H9 (cell line): ENCODE data around the gene MRPL53. TPM values are rescaled to one million over a fixed set of nuclear protein-coding genes. Genes with fewer than 3 reads are reported as not detected.

ENCODE experiments used
- DNase-seq: peaks from one replicate; pipeline ENCODE4 v3.0.0-alpha.2; 2017
- H2AFZ ChIP-seq: one replicate; pipeline ENCODE4 v1.6.1; 2013; ENCODE audit warnings: mild to moderate bottlenecking, low read length, control low read depth, moderate library complexity
- H2AK5ac ChIP-seq: 2 replicates; pipeline ENCODE4 v1.6.1; 2013; ENCODE audit warnings: low read length, control low read depth, mixed read lengths; ENCODE audit not compliant: insufficient read length
- H2BK120ac ChIP-seq: one replicate; pipeline ENCODE4 v1.6.1; 2013; ENCODE audit warnings: low read depth, mild to moderate bottlenecking, low read length, control low read depth, inconsistent platforms; ENCODE audit not compliant: poor library complexity, severe bottlenecking
- H2BK12ac ChIP-seq: 2 replicates; pipeline ENCODE4 v1.6.1; 2013; ENCODE audit warnings: low read length, control low read depth, mixed read lengths, low read depth; ENCODE audit not compliant: insufficient read length
- H2BK15ac ChIP-seq: 2 replicates; pipeline ENCODE4 v1.6.1; 2013; ENCODE audit warnings: low read depth, low read length, control low read depth
- H2BK20ac ChIP-seq: one replicate; pipeline ENCODE4 v1.6.1; 2013; ENCODE audit warnings: low read depth, mild to moderate bottlenecking, low read length, control low read depth, inconsistent platforms; ENCODE audit not compliant: poor library complexity, severe bottlenecking
- H2BK5ac ChIP-seq: 2 replicates; pipeline ENCODE4 v1.6.1; 2013; ENCODE audit warnings: low read length, control low read depth, mixed read lengths; ENCODE audit not compliant: insufficient read length
- H3K14ac ChIP-seq: 2 replicates; pipeline ENCODE4 v1.6.1; 2013; ENCODE audit warnings: low read length, control low read depth; ENCODE audit not compliant: insufficient read depth
- H3K18ac ChIP-seq: 2 replicates; pipeline ENCODE4 v1.6.1; 2013; ENCODE audit warnings: low read depth, mild to moderate bottlenecking, mixed read lengths, low read length, control low read depth; ENCODE audit not compliant: insufficient read length
- H3K23ac ChIP-seq: 2 replicates; pipeline ENCODE4 v1.6.1; 2013; ENCODE audit warnings: low read length, control low read depth, mixed read lengths, low read depth; ENCODE audit not compliant: insufficient read length
- H3K23me2 ChIP-seq: 2 replicates; pipeline ENCODE4 v1.6.1; 2013; ENCODE audit warnings: low read depth, mild to moderate bottlenecking, mixed read lengths, low read length, control low read depth; ENCODE audit not compliant: insufficient read length, poor library complexity, severe bottlenecking
- H3K27ac ChIP-seq: 2 replicates; pipeline ENCODE4 v1.5.1; 2013; ENCODE audit warnings: low read length, control low read depth, mixed read lengths, low read depth; ENCODE audit not compliant: insufficient read length
- H3K27me3 ChIP-seq: 2 replicates; pipeline ENCODE4 v1.6.1; 2013; ENCODE audit warnings: low read length, control low read depth, inconsistent platforms; ENCODE audit not compliant: insufficient read depth
- H3K4ac ChIP-seq: 2 replicates; pipeline ENCODE4 v1.6.1; 2013; ENCODE audit warnings: low read depth, mild to moderate bottlenecking, control low read depth, inconsistent platforms, low read length, moderate library complexity
- H3K4me1 ChIP-seq: 2 replicates; pipeline ENCODE4 v1.6.1; 2013; ENCODE audit warnings: low read length, control low read depth, inconsistent platforms; ENCODE audit not compliant: insufficient read depth
- H3K4me2 ChIP-seq: 2 replicates; pipeline ENCODE4 v1.6.1; 2013; ENCODE audit warnings: low read length, control low read depth, mixed read lengths; ENCODE audit not compliant: insufficient read length, insufficient read depth
- H3K56ac ChIP-seq: 2 replicates; pipeline ENCODE4 v1.6.1; 2013; ENCODE audit warnings: low read depth, mild to moderate bottlenecking, mixed read lengths, low read length, control low read depth; ENCODE audit not compliant: insufficient read length
- H3K79me1 ChIP-seq: 2 replicates; pipeline ENCODE4 v1.6.1; 2013; ENCODE audit warnings: low read depth, mild to moderate bottlenecking, moderate library complexity, low read length, control low read depth, inconsistent platforms; ENCODE audit not compliant: insufficient read depth, poor library complexity, severe bottlenecking
- H3K79me2 ChIP-seq: 2 replicates; pipeline ENCODE4 v1.6.1; 2013; ENCODE audit warnings: low read length, control low read depth, inconsistent platforms; ENCODE audit not compliant: insufficient read depth
- H3K9ac ChIP-seq: 2 replicates; pipeline ENCODE4 v1.6.1; 2013; ENCODE audit warnings: low read length, control low read depth, mixed read lengths; ENCODE audit not compliant: insufficient read length; ENCODE audit errors: extremely low read depth
- H3K9me3 ChIP-seq: one replicate; pipeline ENCODE4 v1.6.1; 2013; ENCODE audit warnings: low read depth, low read length, inconsistent platforms; ENCODE audit not compliant: control insufficient read depth
- H3T11ph ChIP-seq: one replicate; pipeline ENCODE4 v1.6.1; 2013; ENCODE audit warnings: mild to moderate bottlenecking, low read length, control low read depth, inconsistent platforms
- H4K20me1 ChIP-seq: one replicate; pipeline ENCODE4 v1.6.1; 2013; ENCODE audit not compliant: control insufficient read depth, insufficient read length, insufficient read depth
- H4K5ac ChIP-seq: 2 replicates; pipeline ENCODE4 v1.6.1; 2013; ENCODE audit warnings: low read depth, mild to moderate bottlenecking, mixed read lengths, low read length, control low read depth; ENCODE audit not compliant: insufficient read length
- H4K8ac ChIP-seq: replicated peaks from 2 replicates; pipeline ENCODE4 v1.6.1; 2013; ENCODE audit warnings: low read length, control low read depth, mixed read lengths, low read depth; ENCODE audit not compliant: insufficient read length
- H4K91ac ChIP-seq: 2 replicates; pipeline ENCODE4 v1.6.1; 2013; ENCODE audit warnings: low read depth, mild to moderate bottlenecking, moderate library complexity, mixed read lengths, low read length, control low read depth; ENCODE audit not compliant: insufficient read length
- H3K27ac Mint-ChIP-seq, 3 experiments: 2 replicates in 2 of 3; 3 replicates in 1 of 3; pipeline ENCODE4 v1.8.0; 2020 to 2021; ENCODE audit warnings: mixed read lengths in 3 of 3, mild to moderate bottlenecking in 1 of 3, moderate library complexity in 1 of 3
- H3K27me3 Mint-ChIP-seq: 2 replicates; pipeline ENCODE4 v1.8.0; 2021; ENCODE audit warnings: low read depth, mild to moderate bottlenecking, moderate library complexity, mixed read lengths
- H3K36me3 Mint-ChIP-seq, 3 experiments: 2 replicates in 2 of 3; 3 replicates in 1 of 3; pipeline ENCODE4 v1.8.0; 2020 to 2021; ENCODE audit warnings: low read depth in 3 of 3, mixed read lengths in 3 of 3; ENCODE audit not compliant: insufficient read depth in 1 of 3
- H3K4me1 Mint-ChIP-seq, 2 experiments: 2 replicates each; pipeline ENCODE4 v1.8.0; 2020; ENCODE audit warnings: mixed read lengths in 2 of 2
- H3K4me3 Mint-ChIP-seq, 2 experiments: 2 replicates in 1 of 2; 3 replicates in 1 of 2; pipeline ENCODE4 v1.8.0; 2020 to 2021; ENCODE audit warnings: mild to moderate bottlenecking in 2 of 2, mixed read lengths in 2 of 2, moderate library complexity in 1 of 2
- H3K9me3 Mint-ChIP-seq, 2 experiments: 2 replicates in 1 of 2; 3 replicates in 1 of 2; pipeline ENCODE4 v1.8.0; 2020; ENCODE audit warnings: mild to moderate bottlenecking in 2 of 2, mixed read lengths in 2 of 2, moderate library complexity in 1 of 2
- CTCF ChIP-seq: fragments of 200-600 bp; sonication (generic); conservative IDR thresholded peaks from 3 replicates; pipeline ENCODE4 v1.8.0; 2021; ENCODE audit warnings: antibody characterized with exemption, mild to moderate bottlenecking
- WGBS: extraction: QIAGEN DNeasy Blood & Tissue Kit; methylation state at CpG from one replicate; pipeline ENCODE4 v1.1.7; 2013; ENCODE audit warnings: missing lambda C conversion rate, low lambda C conversion rate, mixed read lengths; ENCODE audit not compliant: insufficient read length; ENCODE audit errors: extremely low coverage; 5-methylcytosine and 5-hydroxymethylcytosine counted together
- total RNA-seq: library from RNA; stranded (reverse); gene quantifications from 2 replicates; pipeline ENCODE4 v1.2.1, GENCODE V29; 2021

The MRPL53 gene
- total RNA-seq, 1 experiment from 2014 or later, result 59.5 TPM

GRCh38 chr2:74447230-74447999 lies 25.1 kb downstream of the MRPL53 start:
- Histone ChIP-seq H3K18ac (no peak overlapping the region), H3K27ac (no peak overlapping the region), H3K79me1 (no peaks in the 10 kb centered on the region), H4K91ac (no peak overlapping the region), H3K4ac (no peak overlapping the region), H2BK15ac (no peak overlapping the region), H3T11ph (no peak overlapping the region), H4K20me1 (no peaks in the 10 kb centered on the region), H2BK5ac (no peak overlapping the region), H2BK20ac (no peak overlapping the region), H3K14ac (no peak overlapping the region), H3K23me2 (no peaks in the 10 kb centered on the region), H3K27me3 (no peaks in the 10 kb centered on the region), H4K8ac (no peak overlapping the region), H4K5ac (no peak overlapping the region), H3K23ac (no peak overlapping the region), H3K79me2 (no peaks in the 10 kb centered on the region), H2AK5ac (no peak overlapping the region), H3K9ac (no peak overlapping the region), H3K4me2 (no peak overlapping the region), H3K4me1 (no peaks in the 10 kb centered on the region), H3K56ac (no peak overlapping the region), H2BK120ac (no peak overlapping the region), H3K9me3 (no peaks in the 10 kb centered on the region), H2BK12ac (no peak overlapping the region), H2AFZ (no peak overlapping the region)
- H3K4me1 Mint-ChIP-seq, result peaks cover 0 to 4% of the 10 kb centered on the region in 2 experiments; a peak in 1 of 4 replicates
- no peak for DNase-seq
- no peaks in the 10 kb centered on the region; a peak in 1 of 5 replicates for H3K9me3 Mint-ChIP-seq
- no peaks in the 10 kb centered on the region for H3K36me3 Mint-ChIP-seq
- peaks cover 22% of the 10 kb centered on the region for H3K27me3 Mint-ChIP-seq
- no peak for TF ChIP-seq CTCF
- H3K27ac Mint-ChIP-seq, result no peak overlapping the region
- H3K4me3 Mint-ChIP-seq, result no peak overlapping the region
- WGBS, result no CpG with 5 or more reads among the region's 5 CpGs
